NCI-H2227 treated with DMSO at 0.1 percent for 48 hours (cell line): ENCODE data around the gene SNN.

Experiments used
- DNase-seq: peaks from one replicate; lab custom pipeline; 2025; lab: John Stamatoyannopoulos, UW

SNN gene

DNA sequence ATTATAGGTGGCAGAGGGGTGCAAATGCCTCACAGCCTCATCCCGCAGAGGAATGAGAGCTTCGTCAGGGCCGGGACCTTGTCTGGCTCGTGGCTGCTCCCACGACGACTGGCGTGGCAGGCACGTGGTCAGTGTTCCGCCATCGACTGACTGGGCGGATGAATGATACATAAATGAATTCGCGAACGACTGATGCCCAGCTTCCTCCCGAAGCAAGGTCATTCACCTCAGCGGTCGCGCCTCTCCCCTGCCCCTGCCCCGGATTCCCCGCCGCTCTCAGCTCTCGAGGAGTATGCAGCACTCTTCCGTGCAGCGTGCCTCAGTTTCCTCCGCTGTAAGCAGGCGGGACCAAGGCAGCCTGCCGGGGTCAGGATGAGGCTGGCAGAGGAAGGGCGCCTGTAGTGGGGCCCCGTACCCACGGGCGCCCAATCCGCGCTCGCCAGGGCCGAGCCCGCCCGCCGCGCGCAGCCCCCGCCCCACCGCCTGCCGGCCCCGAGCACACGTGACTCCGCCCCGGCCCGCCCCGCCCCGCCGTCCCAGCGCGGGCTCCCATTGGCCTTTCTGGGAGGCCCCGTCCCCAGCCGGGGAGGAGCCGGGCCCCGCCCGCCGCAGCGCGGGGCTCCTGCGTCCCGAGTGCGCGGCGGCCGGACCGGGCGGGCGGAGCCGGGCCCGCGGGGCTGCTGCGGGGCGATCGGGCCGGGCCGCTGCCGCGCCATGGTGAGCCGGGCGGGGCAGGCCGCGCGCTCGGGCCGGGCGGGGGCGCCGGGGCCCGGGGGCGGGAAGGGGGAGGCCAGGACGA lies at the start of gene SNN:
TSS of gene SNN (plus strand) at position 632 of the 799 bp plus-strand sequence. CDS start 7,605 bp downstream, outside the sequence.
- peak; percentile 58 for DNase-seq

DNA sequence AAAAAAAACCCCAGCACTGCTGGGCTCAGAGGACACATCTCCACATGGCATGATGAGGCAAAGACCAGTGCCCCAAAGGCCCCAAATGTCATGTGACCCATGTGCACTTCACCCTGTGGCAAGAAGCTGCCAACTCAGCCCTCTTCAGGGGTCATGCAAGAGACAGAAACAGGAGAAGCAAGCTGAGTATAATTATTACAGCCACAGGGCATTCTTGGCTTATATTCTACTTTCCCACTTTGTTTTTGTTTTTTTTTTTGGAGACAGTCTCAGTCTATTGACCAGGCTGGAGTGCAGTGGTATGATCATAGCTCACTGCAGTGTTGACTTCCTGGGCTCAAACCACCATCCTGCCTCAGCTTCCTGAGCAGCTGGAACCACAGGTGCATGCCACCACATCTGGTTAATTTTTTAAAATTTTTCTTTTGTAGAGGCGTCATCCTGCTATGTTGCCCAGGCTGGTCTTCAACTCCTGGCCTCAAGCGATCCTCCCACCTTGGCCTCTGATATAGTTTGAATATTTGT lies 48.9 kb upstream of the SNN start:
- no peak for DNase-seq

DNA sequence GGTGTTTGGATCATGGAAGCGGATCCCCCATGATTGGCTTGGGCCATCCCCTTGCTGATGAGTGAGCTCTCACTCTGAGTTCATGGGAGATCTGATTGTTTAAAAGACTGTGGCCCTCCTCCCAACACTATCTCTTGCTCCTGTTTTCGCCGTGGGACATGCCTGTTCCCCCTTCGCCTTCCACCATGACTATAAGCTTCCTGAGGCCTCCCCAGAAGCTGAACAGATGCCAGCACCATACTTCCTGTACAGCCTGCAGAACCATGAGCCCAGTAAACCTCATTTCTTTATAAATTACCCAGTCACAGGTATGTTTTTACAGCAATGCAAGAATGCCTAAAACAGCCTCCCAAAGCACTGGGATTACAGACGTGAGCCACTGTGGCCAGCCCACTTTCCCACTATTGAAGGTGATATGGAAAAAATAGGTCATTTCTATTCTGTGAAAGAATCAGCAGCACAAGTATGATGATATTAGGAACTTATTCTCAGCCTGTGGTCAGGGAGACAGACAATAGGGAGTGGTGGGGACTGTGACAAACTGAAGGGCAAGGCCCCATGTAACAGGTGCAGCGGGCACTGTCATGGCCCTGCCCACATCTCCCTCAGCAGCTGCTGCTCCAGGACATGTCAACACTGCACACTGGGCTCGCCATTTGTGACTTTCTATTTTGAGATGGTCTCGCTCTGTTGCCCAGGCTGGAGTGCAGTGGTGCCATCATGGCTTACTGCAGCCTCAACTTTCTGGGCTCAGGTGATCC lies 47.8 kb upstream of the SNN start:
- DNase-seq: no peak

- no peak for DNase-seq
Observed at GRCh38 chr16:11621539-11621919, 46.7 kb upstream of the SNN start.

DNA sequence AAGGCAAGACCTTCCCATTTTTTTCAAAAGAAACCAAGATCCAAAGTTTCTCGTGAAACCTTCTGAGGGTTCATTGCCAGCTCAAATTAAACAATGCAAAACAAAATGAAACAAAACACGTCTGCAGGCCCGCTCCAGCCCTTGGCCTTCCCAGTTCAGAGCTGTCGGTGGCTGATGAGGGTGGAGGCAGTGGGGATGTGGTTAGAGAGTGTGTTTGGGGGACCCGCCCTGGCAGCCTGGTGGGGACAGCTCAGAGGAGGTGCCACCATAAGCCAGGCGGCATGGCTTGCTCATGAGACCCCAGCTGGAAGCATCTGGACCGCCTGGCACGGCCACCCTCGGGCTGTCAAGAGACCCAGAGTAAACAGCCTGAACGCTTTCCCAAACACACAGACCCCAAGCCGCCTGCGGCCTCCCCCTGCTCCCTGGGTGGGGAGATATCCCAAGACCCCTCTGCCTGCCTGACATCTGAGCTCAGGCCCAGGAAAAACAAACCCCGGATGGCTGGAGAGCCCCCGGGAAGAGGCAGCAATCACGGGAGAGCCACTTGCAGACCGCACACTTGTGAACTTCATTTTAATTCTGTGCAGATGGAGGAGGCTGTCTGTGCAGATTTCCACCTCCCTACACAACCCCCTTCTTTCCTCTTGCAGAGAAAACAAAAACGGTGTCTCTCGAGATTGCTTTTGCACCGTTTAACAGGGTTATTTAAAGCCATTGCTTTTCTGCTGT lies 46.2 kb upstream of the SNN start:
- DNase-seq: no peak

GRCh38 chr16:11624205-11624604 lies 44.0 kb upstream of the SNN start:
- no peak for DNase-seq

- no peak for DNase-seq
Observed at GRCh38 chr16:11624636-11625607, 43.3 kb upstream of the SNN start.

DNA sequence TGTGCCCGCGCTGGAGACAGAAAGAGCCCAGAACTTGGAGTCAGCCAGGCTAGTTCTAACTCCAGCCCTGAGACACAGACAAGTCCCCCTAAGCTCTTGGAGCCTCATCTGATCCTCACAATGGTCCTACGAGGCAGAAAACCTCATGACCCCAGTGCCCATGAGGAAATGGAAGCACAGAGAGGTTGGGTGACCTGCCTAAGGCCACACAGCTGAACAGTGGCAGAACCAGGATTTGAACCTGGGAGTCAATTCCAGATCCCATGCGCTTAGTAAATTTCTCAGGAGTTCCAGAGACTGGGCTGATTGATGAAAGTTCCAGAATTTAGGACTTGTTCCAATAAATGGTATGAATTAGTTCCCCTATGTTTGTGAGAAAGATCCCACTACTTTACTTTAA lies 42.5 kb upstream of the SNN start:
- no peak for DNase-seq

DNA sequence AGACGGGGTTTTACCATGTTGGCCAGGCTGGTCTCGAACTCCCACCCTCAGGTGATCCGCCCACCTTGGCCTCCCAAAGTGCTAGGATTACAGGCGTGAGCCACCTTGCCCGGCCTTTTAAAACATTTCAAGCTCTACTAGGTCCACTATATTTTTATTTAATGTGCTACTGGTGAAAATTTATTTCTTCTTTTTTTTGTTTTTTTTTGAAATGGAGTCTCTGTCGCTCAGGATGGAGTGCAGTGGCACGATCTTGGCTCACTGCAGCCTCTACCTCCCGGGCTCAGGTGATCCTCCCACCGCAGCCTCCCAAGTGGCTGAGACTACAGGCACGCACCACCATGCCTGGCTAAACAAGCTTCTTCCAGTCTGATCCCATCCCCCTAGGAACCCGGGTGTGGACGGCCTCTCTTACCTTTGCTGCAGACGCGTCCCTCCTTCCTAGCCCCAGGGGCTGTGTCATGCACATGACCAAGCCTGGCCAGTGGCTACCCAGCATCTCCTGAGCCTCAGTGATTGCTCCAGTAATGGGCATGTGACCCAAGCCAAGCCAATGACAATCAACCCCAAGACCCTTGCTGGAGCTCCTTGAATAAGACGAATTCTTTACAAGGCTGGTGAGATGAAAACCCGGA lies 41.5 kb upstream of the SNN start:
- no peak for DNase-seq

DNA sequence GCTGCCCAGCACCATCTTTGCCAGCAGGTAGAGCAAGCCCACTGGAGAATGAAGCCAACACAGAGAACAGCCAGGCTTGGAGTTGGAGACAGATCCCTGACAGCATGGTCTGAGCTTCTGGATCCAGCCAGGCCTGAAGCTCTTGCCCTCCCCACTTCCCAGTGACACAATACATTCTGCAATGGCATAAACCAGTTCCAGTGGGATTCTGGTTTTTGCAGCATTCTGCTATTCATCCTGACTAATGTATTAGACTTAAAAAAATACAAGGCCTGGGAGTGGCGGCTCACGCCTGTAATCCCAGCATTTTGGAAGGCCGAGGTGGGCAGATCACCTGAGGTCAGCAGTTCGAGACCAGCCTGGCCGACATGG lies 41.0 kb upstream of the SNN start:
- DNase-seq: no peak

DNA sequence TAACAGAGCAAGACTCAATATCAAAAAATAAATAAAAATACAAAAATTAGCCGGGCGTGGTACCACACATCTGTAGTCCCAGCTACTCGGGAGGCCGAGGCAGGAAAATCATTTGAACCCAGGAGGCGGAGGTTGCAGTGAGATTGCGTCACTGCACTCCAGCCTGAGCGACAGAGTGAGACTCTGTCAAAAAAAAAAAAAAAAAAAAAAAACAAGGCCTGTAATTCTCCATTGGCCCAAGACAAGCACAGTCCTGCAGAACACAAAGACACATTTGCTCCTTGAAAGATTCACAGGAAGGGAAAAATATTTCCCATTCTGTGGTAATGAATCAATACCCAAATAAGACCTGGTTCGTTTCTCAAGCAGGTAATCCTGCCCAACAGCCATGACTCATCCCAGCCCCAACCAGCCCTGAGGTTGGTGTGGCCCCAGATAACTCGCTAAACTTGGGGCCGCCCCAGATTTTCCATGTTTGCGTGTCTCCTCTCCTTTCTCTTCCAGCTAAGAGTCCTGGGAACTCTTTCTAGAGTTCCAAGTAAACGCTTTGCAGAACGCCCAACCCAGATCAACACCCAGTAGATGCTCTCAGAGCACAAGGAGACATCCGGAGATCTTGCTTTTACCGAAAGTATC lies 40.3 kb upstream of the SNN start:
- DNase-seq: no peak

DNA sequence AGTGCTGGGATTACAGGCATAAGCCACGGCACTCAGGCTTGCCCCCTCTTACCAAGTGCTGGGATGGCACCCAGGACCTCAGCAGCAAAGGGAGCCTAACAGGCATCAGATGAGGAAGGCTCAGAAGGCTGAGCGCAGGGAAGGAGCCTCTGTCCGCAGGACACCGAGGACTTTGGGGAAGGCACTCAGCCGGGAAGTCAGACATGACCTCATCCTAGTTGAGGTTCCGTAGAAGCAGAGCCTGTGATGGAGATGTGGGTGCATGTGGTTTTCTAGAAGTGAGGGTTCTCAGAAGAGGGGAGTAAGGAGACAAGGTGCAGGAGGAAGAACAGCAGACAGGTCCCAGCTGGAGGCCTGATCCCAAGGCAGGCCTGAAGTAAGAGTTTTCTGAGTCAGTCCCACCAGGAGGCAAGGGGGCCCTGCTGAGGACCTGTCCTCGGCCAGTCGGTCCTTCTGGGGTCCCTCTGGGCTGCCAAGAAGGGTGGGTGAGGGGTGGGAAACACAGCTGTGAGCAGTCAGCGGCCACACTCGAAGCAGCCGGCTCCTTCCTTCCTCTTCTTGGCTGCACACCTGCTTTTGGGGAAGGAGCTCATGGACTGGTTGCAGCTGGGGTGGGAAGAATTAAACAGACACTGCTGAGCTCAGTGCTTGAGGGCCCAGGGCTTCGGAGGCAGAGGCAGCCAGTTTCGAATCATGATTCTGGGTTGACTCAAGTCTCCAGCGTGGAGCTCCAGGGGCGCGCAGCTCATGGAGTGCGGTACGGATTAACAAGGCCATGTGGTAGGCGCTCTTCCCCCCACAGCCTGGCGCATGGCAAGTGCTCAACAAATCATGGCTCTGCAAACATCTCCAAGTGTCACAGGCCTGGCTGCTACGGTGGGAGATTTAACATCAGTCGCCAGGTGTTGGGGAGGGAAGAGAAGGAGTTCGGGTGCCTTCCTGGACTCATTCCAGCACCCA lies 38.9 kb upstream of the SNN start:
- no peak for DNase-seq

- no peak for DNase-seq
Observed at GRCh38 chr16:11630046-11630767, 38.0 kb upstream of the SNN start.

GRCh38 chr16:11630768-11631056 lies 37.5 kb upstream of the SNN start:
- DNase-seq: no peak

GRCh38 chr16:11631214-11631613 lies 37.0 kb upstream of the SNN start:
- no peak for DNase-seq

DNA sequence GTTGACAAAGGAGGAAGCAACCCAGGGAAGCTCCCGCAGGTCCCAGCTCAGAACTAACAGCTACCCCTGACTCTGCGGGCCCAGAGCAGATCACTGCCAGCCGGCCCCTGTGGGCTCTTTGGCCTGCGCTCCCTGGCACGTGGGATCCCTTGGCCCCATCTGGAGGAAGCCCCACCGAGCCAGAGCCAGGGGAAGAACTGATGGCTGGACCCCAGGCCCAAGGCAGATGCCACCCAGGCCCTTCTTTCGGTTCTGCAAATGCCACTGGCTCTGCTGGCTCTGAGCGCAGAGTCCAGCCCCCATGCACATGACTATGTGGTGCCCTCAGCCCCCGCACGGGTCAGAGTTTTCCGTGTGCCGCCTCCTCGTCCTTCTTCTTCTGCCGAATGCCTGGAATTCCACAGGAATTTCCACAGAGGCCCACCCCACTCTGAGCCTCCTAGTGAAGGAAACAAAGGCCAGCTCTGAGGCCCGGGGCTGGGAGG lies 35.8 kb upstream of the SNN start:
- no peak for DNase-seq

DNA sequence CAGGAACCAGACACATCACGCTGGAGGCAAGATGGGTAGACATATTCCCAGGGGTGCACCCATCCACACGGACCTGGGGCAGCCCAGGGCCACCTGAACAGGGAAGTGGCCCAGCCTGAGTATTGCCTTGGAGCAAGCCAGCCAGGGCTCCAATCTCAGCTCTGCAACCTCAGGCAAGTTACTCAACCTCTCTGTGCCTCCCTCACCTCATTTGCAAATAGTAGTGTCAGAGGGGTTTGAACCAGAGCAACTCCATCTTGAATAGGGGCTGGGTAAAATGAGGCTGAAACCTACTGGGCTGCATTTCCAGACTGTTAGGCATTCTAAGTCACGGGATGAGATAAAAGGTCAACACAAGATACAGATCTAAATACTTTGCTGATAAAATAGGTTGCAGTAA lies 35.1 kb upstream of the SNN start:
- DNase-seq: no peak

GRCh38 chr16:11634312-11634711 lies 33.9 kb upstream of the SNN start:
- DNase-seq: no peak
